Endothelial cell of hepatic sinusoid (primary cell): ENCODE results near the gene JMJD4.
"Not testable (repeated sequence)": the region's sequence is repeated elsewhere in the genome, so short reads cannot be mapped to it uniquely, and the experiment has no call there.

Source experiments
- in situ Hi-C: cut with HindIII; loops from 2 replicates; pipeline ENCODE4 v1.10.0; 2017; ENCODE audit warnings: low sequenced_read_pairs

The JMJD4 gene

GRCh38 chr1:227701631-227702030 is 33.5 kb downstream of the JMJD4 start:
- in situ Hi-C loops = not testable (repeated sequence)

DNA sequence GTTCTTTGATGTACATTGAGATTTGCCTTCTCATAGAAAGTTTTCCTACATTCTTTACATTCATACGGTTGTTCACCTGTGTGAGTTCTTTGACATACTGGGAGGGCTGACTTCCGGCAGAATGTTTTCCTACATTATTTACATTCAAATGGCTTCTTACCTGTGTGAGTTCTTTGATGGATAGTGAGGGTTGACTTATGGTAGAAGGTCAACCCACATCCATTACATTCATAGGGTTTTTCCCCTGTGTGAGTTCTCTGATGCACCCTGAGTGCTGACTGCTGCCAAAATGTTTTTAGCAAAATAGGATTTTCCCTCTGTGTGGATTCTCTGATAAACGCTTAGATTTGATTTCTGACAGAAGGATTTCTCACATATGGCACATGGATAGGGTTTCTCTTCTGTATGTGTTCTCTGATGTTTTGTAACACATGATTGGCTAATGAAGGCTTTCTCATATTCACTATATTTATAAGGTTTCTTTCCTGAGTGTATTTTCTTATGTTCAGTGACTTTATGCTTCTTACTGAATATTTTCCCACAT is 37.7 kb downstream of the JMJD4 start:
- in situ Hi-C loops = no loop called here

DNA sequence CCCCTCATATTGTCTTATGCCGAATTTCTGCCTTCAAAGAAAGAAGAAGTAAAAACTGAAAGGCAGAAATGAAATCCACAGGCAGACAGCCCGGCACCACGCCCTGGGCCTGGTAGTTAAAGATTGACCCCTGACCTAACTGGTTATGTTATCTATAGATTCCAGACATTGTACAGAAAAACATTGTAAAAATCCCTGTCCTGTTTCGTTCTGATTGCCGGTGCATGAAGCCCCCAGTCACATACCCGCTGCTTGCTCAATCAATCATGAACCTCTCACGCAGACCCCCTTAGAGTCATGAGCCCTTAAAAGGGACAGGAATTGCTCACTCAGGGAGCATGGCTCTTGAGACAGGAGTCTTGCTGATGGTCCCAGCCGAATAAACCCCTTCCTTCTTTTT is 49.3 kb downstream of the JMJD4 start:
- in situ Hi-C loops = no loop called here
